A549 (cell line): ENCODE results near the gene SNRPD3. TPM values are rescaled to one million over a fixed set of nuclear protein-coding genes. Genes with fewer than 3 reads are reported as not detected.
"Not testable (repeated sequence)": the region's sequence is repeated elsewhere in the genome, so short reads cannot be mapped to it uniquely, and the experiment has no call there.

Experiments
- ATAC-seq, 2 experiments: fragments of 200-7000 bp in 1 of 2; fragments of >200 bp in 1 of 2; cut with Nextera tagmentation in 1 of 2; cut with Tn5 transposase in 1 of 2; 3 replicates each; pipeline versions ENCODE4 v1.8.0 to v1.9.1; 2018 to 2020; ENCODE audit warnings: mild to moderate bottlenecking in 1 of 2, moderate library complexity in 1 of 2
- CTCF ChIA-PET: fragments of 300-600 bp; sonication (Branson Sonifier 250); formaldehyde crosslinking; extraction: SDS; loops from one replicate; lab custom pipeline; 2021; ENCODE audit warnings: antibody characterized with exemption, inconsistent platforms; lab: Yijun Ruan, JAX
- POLR2A ChIA-PET: fragments of 350-600 bp; formaldehyde crosslinking; extraction: SDS; loops from one replicate; lab custom pipeline; 2021; ENCODE audit warnings: antibody characterized with exemption, inconsistent platforms; lab: Yijun Ruan, JAX
- DNase-seq, 2 experiments: peaks; one replicate each; pipeline versions ENCODE4 v3.0.0 to v3.0.0-alpha.2; 2011 to 2016; ENCODE audit warnings: low read depth in 1 of 2, low spot score in 1 of 2
- FAIRE-seq: peaks from 2 replicates; lab custom pipeline; 2011; peaks lifted over from hg19 to GRCh38; lab: Jason Lieb, UNC
- H3K27ac ChIP-seq, 2 experiments: fragments of >200 bp; sonication (Bioruptor Twin); formaldehyde crosslinking; 3 replicates each; pipeline ENCODE4 v1.5.1; 2016 to 2017
- H3K4me1 ChIP-seq: fragments of >200 bp; sonication (Bioruptor Twin); formaldehyde crosslinking; 3 replicates; pipeline ENCODE4 v1.6.1; 2016
- H3K4me2 ChIP-seq: fragments of >200 bp; sonication (Bioruptor Twin); formaldehyde crosslinking; 3 replicates; pipeline ENCODE4 v1.6.1; 2016
- H3K4me3 ChIP-seq: fragments of >200 bp; sonication (Bioruptor Twin); formaldehyde crosslinking; 3 replicates; pipeline ENCODE4 v1.5.1; 2016
- H3K9me3 ChIP-seq: fragments of >200 bp; sonication (Bioruptor Twin); formaldehyde crosslinking; 3 replicates; pipeline ENCODE4 v1.6.1; 2016
- BCL3 ChIP-seq: fragments of >200 bp; sonication (Bioruptor Twin); formaldehyde crosslinking; IDR thresholded peaks from 3 replicates; pipeline ENCODE4 v1.6.1; 2016
- CBX2 ChIP-seq: fragments of 200-600 bp; sonication (generic); IDR thresholded peaks from 2 replicates; pipeline ENCODE4 v1.6.1; 2016; ENCODE audit warnings: low read depth, mild to moderate bottlenecking, borderline replicate concordance
- CHD2 ChIP-seq: fragments of 150-350 bp; IDR thresholded peaks from 2 replicates; pipeline ENCODE4 v1.6.1; 2014; ENCODE audit warnings: low read length; ENCODE audit not compliant: partially characterized antibody
- E2F6 ChIP-seq: IDR thresholded peaks from 2 replicates; pipeline ENCODE4 v1.6.1; 2012; ENCODE audit warnings: low read depth, borderline replicate concordance
- EHF ChIP-seq: fragments of 250-450 bp; sonication (Bioruptor Pico); IDR thresholded peaks from 2 replicates; pipeline ENCODE4 v1.5.0; 2020; ENCODE audit warnings: mild to moderate bottlenecking
- EHMT2 ChIP-seq: fragments of 200-600 bp; sonication (generic); IDR thresholded peaks from 2 replicates; pipeline ENCODE4 v1.6.1; 2016; ENCODE audit warnings: antibody characterized with exemption, low read depth, mild to moderate bottlenecking, moderate library complexity
- EP300 ChIP-seq, 2 experiments: fragments of >200 bp; sonication (Bioruptor Twin); formaldehyde crosslinking; IDR thresholded peaks; 2 replicates in 1 of 2; 3 replicates in 1 of 2; pipeline ENCODE4 v1.6.1; 2016 to 2017
- ESRRA ChIP-seq: fragments of 150-350 bp; IDR thresholded peaks from 2 replicates; pipeline ENCODE4 v1.6.1; 2014; ENCODE audit warnings: mild to moderate bottlenecking, low read length, borderline replicate concordance
- FOSB ChIP-seq: fragments of 250-450 bp; sonication (Bioruptor Pico); IDR thresholded peaks from 2 replicates; pipeline ENCODE4 v1.5.0; 2020; ENCODE audit warnings: mild to moderate bottlenecking, moderate library complexity
- FOSL2 ChIP-seq, 2 experiments: fragments of 450-650 bp in 1 of 2; fragments of >200 bp in 1 of 2; sonication (Bioruptor Twin) in 1 of 2; formaldehyde crosslinking; IDR thresholded peaks; 2 replicates each; pipeline versions ENCODE4 v1.5.0 to v1.6.1; 2016 to 2020; ENCODE audit warnings: mild to moderate bottlenecking in 1 of 2, moderate library complexity in 1 of 2
- GATA3 ChIP-seq: IDR thresholded peaks from 2 replicates; pipeline ENCODE4 v1.6.1; 2012; ENCODE audit warnings: borderline replicate concordance
- HMGXB4 ChIP-seq: fragments of 250-450 bp; sonication (Bioruptor Pico); IDR thresholded peaks from 2 replicates; pipeline ENCODE4 v1.5.0; 2021; ENCODE audit warnings: mild to moderate bottlenecking, moderate library complexity, borderline replicate concordance
- HOXA7 ChIP-seq: fragments of 250-450 bp; sonication (Bioruptor Pico); IDR thresholded peaks from 2 replicates; pipeline ENCODE4 v1.5.0; 2020; ENCODE audit warnings: mild to moderate bottlenecking, moderate library complexity
- HOXB13 ChIP-seq: fragments of 250-450 bp; sonication (Bioruptor Pico); IDR thresholded peaks from 2 replicates; pipeline ENCODE4 v1.5.0; 2020; ENCODE audit warnings: low read depth, mild to moderate bottlenecking, moderate library complexity
- JUNB ChIP-seq: fragments of >200 bp; sonication (Bioruptor Twin); formaldehyde crosslinking; IDR thresholded peaks from 2 replicates; pipeline ENCODE4 v1.6.1; 2016
- KDM5A ChIP-seq: fragments of 200-600 bp; sonication (generic); IDR thresholded peaks from 2 replicates; pipeline ENCODE4 v1.6.1; 2016; ENCODE audit warnings: antibody characterized with exemption, mild to moderate bottlenecking
- MAFK ChIP-seq: fragments of 450-650 bp; IDR thresholded peaks from 2 replicates; pipeline ENCODE4 v1.6.1; 2014; ENCODE audit not compliant: partially characterized antibody
- MAX ChIP-seq: IDR thresholded peaks from 2 replicates; pipeline ENCODE4 v1.6.1; 2012
- MAZ ChIP-seq: fragments of 150-350 bp; IDR thresholded peaks from 2 replicates; pipeline ENCODE4 v1.6.1; 2014; ENCODE audit warnings: antibody characterized with exemption, low read depth, low read length, borderline replicate concordance
- NFE2L2 ChIP-seq: fragments of 150-350 bp; conservative IDR thresholded peaks from 2 replicates; pipeline ENCODE4 v1.6.1; 2014; ENCODE audit warnings: low read length
- NPAS2 ChIP-seq: fragments of 250-450 bp; sonication (Bioruptor Pico); IDR thresholded peaks from 2 replicates; pipeline ENCODE4 v1.8.0; 2022; ENCODE audit warnings: mild to moderate bottlenecking, moderate library complexity, borderline replicate concordance
- NR3C1 ChIP-seq: fragments of >200 bp; sonication (Bioruptor Twin); formaldehyde crosslinking; IDR thresholded peaks from 3 replicates; pipeline ENCODE4 v1.6.1; 2017
- PBX3 ChIP-seq: IDR thresholded peaks from 2 replicates; pipeline ENCODE4 v1.6.1; 2012
- PHF8 ChIP-seq: fragments of 200-600 bp; sonication (generic); IDR thresholded peaks from 2 replicates; pipeline ENCODE4 v1.6.1; 2016; ENCODE audit warnings: low read depth, mild to moderate bottlenecking, antibody characterized with exemption, moderate library complexity, borderline replicate concordance
- RFX5 ChIP-seq: fragments of 450-650 bp; IDR thresholded peaks from 2 replicates; pipeline ENCODE4 v1.7.1; 2014; ENCODE audit warnings: antibody characterized with exemption, mild to moderate bottlenecking, moderate library complexity
- RNF2 ChIP-seq: fragments of 200-600 bp; sonication (generic); IDR thresholded peaks from 2 replicates; pipeline ENCODE4 v1.6.1; 2016; ENCODE audit warnings: low read depth, mild to moderate bottlenecking, antibody characterized with exemption, moderate library complexity, borderline replicate concordance
- USF2 ChIP-seq: fragments of 450-650 bp; IDR thresholded peaks from 2 replicates; pipeline ENCODE4 v1.6.1; 2014; ENCODE audit warnings: antibody characterized with exemption
- ZNF302 ChIP-seq: fragments of 250-450 bp; sonication (Bioruptor Pico); IDR thresholded peaks from 2 replicates; pipeline ENCODE4 v1.9.0; 2021; ENCODE audit warnings: inconsistent platforms, mild to moderate bottlenecking, moderate library complexity
- ZSCAN20 ChIP-seq: fragments of 250-450 bp; sonication (Bioruptor Pico); IDR thresholded peaks from 2 replicates; pipeline ENCODE4 v1.8.0; 2022; ENCODE audit warnings: mild to moderate bottlenecking, moderate library complexity
- WGBS: methylation state at CpG from one replicate; pipeline ENCODE4 v1.1.6; 2017; ENCODE audit errors: missing lambda C conversion rate; 5-methylcytosine and 5-hydroxymethylcytosine counted together
- polyA plus RNA-seq, 4 experiments: library from polyadenylated mRNA; depleted of rRNA in 3 of 4; stranded (reverse); fragments of >200 nt; fragmentation: RNase III in 1 of 4; extraction: RNeasy Plus Mini Kit Qiagen cat#74134 plus additional on column Dnase treatment in 1 of 4; gene quantifications; 2 replicates in 3 of 4; 3 replicates in 1 of 4; pipeline ENCODE4 v1.2.3, GENCODE V29; 2011 to 2017

Gene SNRPD3
- polyA plus RNA-seq, 2 of the 4 experiments (the other 2 are of a cell fraction): 157 to 344 TPM

- Histone ChIP-seq H3K4me2 (no peak overlapping the region), H3K9me3 (no peaks in the 10 kb centered on the region), H3K4me1 (peaks cover 31% of the 10 kb centered on the region), H3K27ac (no peak overlapping the region), H3K4me3 (no peak overlapping the region)
- POLR2A ChIA-PET: no interaction called here
- WGBS: 90% methylated on average over 4 of the region's 4 CpGs
- no peak for ATAC-seq
- CTCF ChIA-PET: no interaction called here
- TF ChIP-seq ZNF302 (CRISPR knock-in tag) (no peak), USF2 (no peak), CHD2 (no peak), PBX3 (no peak), EP300 (IDR thresholded peaks at IDR 0.05) (no peak), HOXB13 (CRISPR knock-in tag) (no peak), FOSB (CRISPR knock-in tag) (no peak), HOXA7 (CRISPR knock-in tag) (no peak), E2F6 (no peak), MAFK (no peak), RFX5 (no peak), RNF2 (no peak), MAZ (no peak), CBX2 (no peak), NFE2L2 (no peak), ESRRA (no peak), PHF8 (no peak), JUNB (no peak), MAX (no peak), GATA3 (no peak)
- no peak for FAIRE-seq
- no peak for DNase-seq
These were observed 40.1 kb downstream of the SNRPD3 start for GRCh38 chr22:24595863-24596262.

GRCh38 chr22:24597076-24597475, 41.3 kb downstream of the SNRPD3 start:
- DNase-seq, H3K9me3 ChIP-seq, FAIRE-seq, H3K4me3 ChIP-seq, POLR2A ChIA-PET, H3K27ac ChIP-seq, H3K4me2 ChIP-seq, ATAC-seq, CTCF ChIA-PET: not testable (repeated sequence)
- WGBS: 86% methylated on average over 9 of the region's 9 CpGs
- H3K4me1 ChIP-seq: peaks cover 39% of the 10 kb centered on the region

- no peak for FAIRE-seq
- ATAC-seq: no peak
- 93% methylated on average over 8 of the region's 8 CpGs for WGBS
- no peak for DNase-seq
- Histone ChIP-seq H3K9me3 (no peaks in the 10 kb centered on the region), H3K27ac (peak overlapping the region; percentile 87 to 94; a peak in 4 of 6 replicates), H3K4me3 (no peak overlapping the region), H3K4me1 (peaks cover 38% of the 10 kb centered on the region), H3K4me2 (peak overlapping the region; percentile 97)
- ChIA-PET POLR2A (no interaction called here), CTCF (interaction anchor here (1.2 kb wide), 1 partner anchor 73 kb away, joined by 4 read pairs; no protein-coding TSS in a partner anchor)
- TF ChIP-seq KDM5A: no peak
- no peak for TF ChIP-seq MAX
- no peak for TF ChIP-seq HMGXB4 (CRISPR knock-in tag)
- TF ChIP-seq PHF8: no peak
- TF ChIP-seq EHF (CRISPR knock-in tag): no peak
- no peak for TF ChIP-seq CBX2
- no peak for TF ChIP-seq ZSCAN20 (CRISPR knock-in tag)
- no peak for TF ChIP-seq NPAS2 (CRISPR knock-in tag)
- TF ChIP-seq EHMT2: no peak
- TF ChIP-seq FOSL2 (IDR thresholded peaks at IDR 0.05): no peak
- TF ChIP-seq FOSL2 (CRISPR knock-in tag; IDR thresholded peaks at IDR 0.05): no peak
- no peak for TF ChIP-seq NFE2L2
- no peak for TF ChIP-seq BCL3
- no peak for TF ChIP-seq NR3C1
- TF ChIP-seq GATA3: no peak
These were observed 43.7 kb downstream of the SNRPD3 start for GRCh38 chr22:24599514-24599913.
